Activated CD4-positive, alpha-beta memory T cell treated with anti-CD3 and anti-CD28 coated beads, Interleukin-2, amount 10 ng/mL, durations not matched to agents 7 days and 5 days (primary cell): Measurements from ENCODE around the gene ABCG1. TPM values are rescaled to one million over a fixed set of nuclear protein-coding genes. Genes with fewer than 3 reads are reported as not detected.

Source experiments
- CTCF ChIA-PET: fragments of 350-600 bp; sonication (Branson Sonifier 250); formaldehyde crosslinking; loops from one replicate; lab custom pipeline; 2021; ENCODE audit warnings: antibody characterized with exemption, inconsistent platforms; lab: Charles Lee
- POLR2A ChIA-PET: fragments of 350-600 bp; sonication (Branson Sonifier 250); formaldehyde crosslinking; loops from one replicate; lab custom pipeline; 2021; ENCODE audit warnings: antibody characterized with exemption; lab: Charles Lee
- DNase-seq: peaks from one replicate; pipeline ENCODE4 v3.0.0-alpha.2; 2020
- H3K27ac Mint-ChIP-seq: one replicate; pipeline ENCODE4 v1.8.0; 2021; ENCODE audit warnings: mild to moderate bottlenecking, mixed read lengths
- H3K27me3 Mint-ChIP-seq: one replicate; pipeline ENCODE4 v1.8.0; 2021; ENCODE audit warnings: mixed read lengths
- H3K36me3 Mint-ChIP-seq: one replicate; pipeline ENCODE4 v1.8.0; 2021; ENCODE audit warnings: low read depth, mixed read lengths
- H3K4me1 Mint-ChIP-seq: one replicate; pipeline ENCODE4 v1.8.0; 2021; ENCODE audit warnings: mixed read lengths
- H3K4me3 Mint-ChIP-seq: one replicate; pipeline ENCODE4 v1.8.0; 2021; ENCODE audit warnings: mild to moderate bottlenecking, mixed read lengths
- H3K9me3 Mint-ChIP-seq: one replicate; pipeline ENCODE4 v1.8.0; 2021; ENCODE audit warnings: mixed read lengths
- total RNA-seq, 2 experiments: library from RNA; stranded (reverse); gene quantifications; one replicate each; pipeline ENCODE4 v1.2.3, GENCODE V29; 2021

Gene ABCG1
- total RNA-seq, 2 experiments from 2014 or later = 23.7 to 25.3 TPM

- Mint-ChIP-seq H3K4me1 (peaks cover 19% of the 10 kb centered on the region), H3K36me3 (peaks cover 4% of the 10 kb centered on the region), H3K4me3 (no peak overlapping the region), H3K9me3 (no peaks in the 10 kb centered on the region), H3K27ac (no peak overlapping the region), H3K27me3 (no peaks in the 10 kb centered on the region)
- no peak for DNase-seq
- ChIA-PET CTCF (interaction anchor here (1.0 kb wide), 1 partner anchor 33 kb away, joined by 3 read pairs; no protein-coding TSS in a partner anchor), POLR2A (interaction anchor here (1.1 to 1.3 kb wide), 2 partner anchors 84 to 90 kb away, joined by 3 read pairs; no protein-coding TSS in a partner anchor)
Observed at GRCh38 chr21:42272109-42272962, 53.4 kb downstream of the ABCG1 start.

- DNase-seq = no peak
- no peak overlapping the region for H3K4me3 Mint-ChIP-seq
- ChIA-PET CTCF (interaction anchor here (0.8 kb wide), 1 partner anchor 12 kb away, joined by 3 read pairs; no protein-coding TSS in a partner anchor), POLR2A (no interaction called here)
- H3K36me3 Mint-ChIP-seq = peaks cover 4% of the 10 kb centered on the region
- peaks cover 11% of the 10 kb centered on the region for H3K4me1 Mint-ChIP-seq
- H3K9me3 Mint-ChIP-seq = no peaks in the 10 kb centered on the region
- no peak overlapping the region for H3K27ac Mint-ChIP-seq
- H3K27me3 Mint-ChIP-seq = no peaks in the 10 kb centered on the region
Observed at GRCh38 chr21:42272984-42273600, 54.2 kb downstream of the ABCG1 start.

- Mint-ChIP-seq H3K27me3 (no peaks in the 10 kb centered on the region), H3K4me3 (no peak overlapping the region), H3K27ac (no peak overlapping the region), H3K4me1 (no peaks in the 10 kb centered on the region), H3K36me3 (peaks cover 4% of the 10 kb centered on the region), H3K9me3 (no peaks in the 10 kb centered on the region)
- ChIA-PET CTCF (interaction anchor here (1.0 to 1.7 kb wide), 2 partner anchors 112 to 131 kb away, joined by 4 read pairs; no protein-coding TSS in a partner anchor), POLR2A (no interaction called here)
- DNase-seq = no peak
Observed at GRCh38 chr21:42276076-42276475, 57.1 kb downstream of the ABCG1 start.

- H3K36me3 Mint-ChIP-seq = peaks cover 4% of the 10 kb centered on the region
- no peak overlapping the region for H3K27ac Mint-ChIP-seq
- no peaks in the 10 kb centered on the region for H3K4me1 Mint-ChIP-seq
- ChIA-PET CTCF (interaction anchor here (1.0 to 1.7 kb wide), 3 partner anchors 18 to 131 kb away, joined by 4 to 5 read pairs (median 4); no protein-coding TSS in a partner anchor), POLR2A (no interaction called here)
- DNase-seq = no peak
- no peaks in the 10 kb centered on the region for H3K9me3 Mint-ChIP-seq
- no peak overlapping the region for H3K4me3 Mint-ChIP-seq
- no peaks in the 10 kb centered on the region for H3K27me3 Mint-ChIP-seq
Observed at GRCh38 chr21:42276526-42277154, 57.7 kb downstream of the ABCG1 start.

- DNase-seq = no peak
- Mint-ChIP-seq H3K9me3 (no peaks in the 10 kb centered on the region), H3K4me3 (no peak overlapping the region), H3K27ac (no peak overlapping the region), H3K36me3 (peaks cover 4% of the 10 kb centered on the region), H3K4me1 (no peaks in the 10 kb centered on the region), H3K27me3 (no peaks in the 10 kb centered on the region)
- ChIA-PET POLR2A (no interaction called here), CTCF (interaction anchor here (1.0 kb wide), 1 partner anchor 19 kb away, joined by 5 read pairs; no protein-coding TSS in a partner anchor)
Observed at GRCh38 chr21:42277593-42277992, 58.7 kb downstream of the ABCG1 start.

GRCh38 chr21:42278451-42279149, 59.7 kb downstream of the ABCG1 start:
- ChIA-PET CTCF (no interaction called here), POLR2A (no interaction called here)
- no peak for DNase-seq
- Mint-ChIP-seq H3K27me3 (no peaks in the 10 kb centered on the region), H3K4me3 (no peak overlapping the region), H3K36me3 (peaks cover 4% of the 10 kb centered on the region), H3K4me1 (no peaks in the 10 kb centered on the region), H3K9me3 (no peaks in the 10 kb centered on the region), H3K27ac (no peak overlapping the region)

- Mint-ChIP-seq H3K4me3 (no peak overlapping the region), H3K27ac (no peak overlapping the region), H3K4me1 (no peaks in the 10 kb centered on the region), H3K27me3 (no peaks in the 10 kb centered on the region), H3K36me3 (peaks cover 4% of the 10 kb centered on the region), H3K9me3 (no peaks in the 10 kb centered on the region)
- ChIA-PET CTCF (no interaction called here), POLR2A (no interaction called here)
- no peak for DNase-seq
Observed at GRCh38 chr21:42279341-42279871, 60.5 kb downstream of the ABCG1 start.

- no peaks in the 10 kb centered on the region for H3K4me1 Mint-ChIP-seq
- H3K4me3 Mint-ChIP-seq = no peak overlapping the region
- ChIA-PET CTCF (no interaction called here), POLR2A (no interaction called here)
- H3K27me3 Mint-ChIP-seq = no peaks in the 10 kb centered on the region
- H3K27ac Mint-ChIP-seq = no peak overlapping the region
- peaks cover 4% of the 10 kb centered on the region for H3K36me3 Mint-ChIP-seq
- no peak for DNase-seq
- H3K9me3 Mint-ChIP-seq = no peaks in the 10 kb centered on the region
Observed at GRCh38 chr21:42279888-42280287, 60.9 kb downstream of the ABCG1 start.

GRCh38 chr21:42280356-42281180, 61.6 kb downstream of the ABCG1 start:
- H3K27ac Mint-ChIP-seq = no peak overlapping the region
- POLR2A ChIA-PET = no interaction called here

GRCh38 chr21:42281181-42281680, 62.3 kb downstream of the ABCG1 start:
- ChIA-PET CTCF (no interaction called here), POLR2A (no interaction called here)

More at GRCh38 chr21:42280356-42281180, 61.6 kb downstream of the ABCG1 start:
- CTCF ChIA-PET = no interaction called here
- peaks cover 4% of the 10 kb centered on the region for H3K36me3 Mint-ChIP-seq
- no peaks in the 10 kb centered on the region for H3K4me1 Mint-ChIP-seq
- H3K27me3 Mint-ChIP-seq = no peaks in the 10 kb centered on the region
- H3K4me3 Mint-ChIP-seq = no peak overlapping the region
- no peaks in the 10 kb centered on the region for H3K9me3 Mint-ChIP-seq
- no peak for DNase-seq

GRCh38 chr21:42282021-42282420, 63.1 kb downstream of the ABCG1 start:
- H3K4me3 Mint-ChIP-seq = no peak overlapping the region
- no peaks in the 10 kb centered on the region for H3K9me3 Mint-ChIP-seq
- POLR2A ChIA-PET = no interaction called here
- CTCF ChIA-PET = no interaction called here
- H3K27ac Mint-ChIP-seq = no peak overlapping the region
- no peak for DNase-seq
- H3K27me3 Mint-ChIP-seq = no peaks in the 10 kb centered on the region
- H3K36me3 Mint-ChIP-seq = peaks cover 7% of the 10 kb centered on the region
- H3K4me1 Mint-ChIP-seq = no peaks in the 10 kb centered on the region

More at GRCh38 chr21:42281181-42281680, 62.3 kb downstream of the ABCG1 start:
- peaks cover 1% of the 10 kb centered on the region for H3K36me3 Mint-ChIP-seq
- H3K4me3 Mint-ChIP-seq = no peak overlapping the region
- no peaks in the 10 kb centered on the region for H3K9me3 Mint-ChIP-seq
- DNase-seq = no peak
- no peaks in the 10 kb centered on the region for H3K4me1 Mint-ChIP-seq
- H3K27me3 Mint-ChIP-seq = no peaks in the 10 kb centered on the region
- H3K27ac Mint-ChIP-seq = no peak overlapping the region
